ENCODE measurements around the gene CREB1. TPM values are rescaled to one million over a fixed set of nuclear protein-coding genes. Genes with fewer than 3 reads are reported as not detected.

Gene CREB1
- total and polyA plus RNA-seq, 8 donors, result 61.1 to 83.0 (median 70.9) TPM

- intact Hi-C loops (cut with DNase I), result no loop called here
- Histone ChIP-seq H3K36me3 (peaks cover 0 to 12% of the 10 kb centered on the region in 2 donors), H3K27ac (no peak overlapping the region), H3K4me3 (no peak overlapping the region), H3K27me3 (no peaks in the 10 kb centered on the region), H3K4me1 (no peaks in the 10 kb centered on the region), H3K9me3 (no peaks in the 10 kb centered on the region)
- ATAC-seq, result no peak
- no peak for TF ChIP-seq CTCF (IDR thresholded peaks at IDR 0.05)
- DNase-seq, result no peak
These were observed 72.0 kb downstream of the CREB1 start for GRCh38 chr2:207601774-207602173.

- no peak overlapping the region for H3K27ac ChIP-seq
- TF ChIP-seq CTCF (IDR thresholded peaks at IDR 0.05), result no peak
- peaks cover 0 to 5% of the 10 kb centered on the region in 2 donors for H3K36me3 ChIP-seq
- ATAC-seq (no peak), DNase-seq (no peak)
- H3K4me1 ChIP-seq, result no peaks in the 10 kb centered on the region
- intact Hi-C loops (cut with DNase I), result no loop called here
- H3K27me3 ChIP-seq, result no peaks in the 10 kb centered on the region
- H3K4me3 ChIP-seq, result no peak overlapping the region
- H3K9me3 ChIP-seq, result no peaks in the 10 kb centered on the region
These were observed 73.7 kb downstream of the CREB1 start for GRCh38 chr2:207603486-207603885.

GRCh38 chr2:207606399-207606798 is 76.6 kb downstream of the CREB1 start:
- TF ChIP-seq CTCF (IDR thresholded peaks at IDR 0.05), result no peak
- Histone ChIP-seq H3K9me3 (no peaks in the 10 kb centered on the region), H3K4me3 (no peak overlapping the region), H3K27ac (no peak overlapping the region), H3K27me3 (no peaks in the 10 kb centered on the region), H3K4me1 (no peaks in the 10 kb centered on the region), H3K36me3 (no peaks in the 10 kb centered on the region)
- no peak for ATAC-seq
- no peak for DNase-seq
- intact Hi-C loops (cut with DNase I), result no loop called here

- intact Hi-C loops (cut with DNase I), result no loop called here
- H3K36me3 ChIP-seq, result no peaks in the 10 kb centered on the region
- H3K4me1 ChIP-seq, result no peaks in the 10 kb centered on the region
- H3K27me3 ChIP-seq, result no peaks in the 10 kb centered on the region
- no peak for DNase-seq
- no peak for TF ChIP-seq CTCF (IDR thresholded peaks at IDR 0.05)
- no peak for ATAC-seq
- H3K4me3 ChIP-seq, result no peak overlapping the region
- no peak overlapping the region for H3K27ac ChIP-seq
- H3K9me3 ChIP-seq, result no peaks in the 10 kb centered on the region
These were observed 77.1 kb downstream of the CREB1 start for GRCh38 chr2:207606829-207607228.

- DNase-seq (no peak), ATAC-seq (no peak)
- H3K4me3 ChIP-seq, result no peak overlapping the region
- peaks cover 0 to 20% of the 10 kb centered on the region in 2 donors for H3K36me3 ChIP-seq
- H3K27me3 ChIP-seq, result no peaks in the 10 kb centered on the region
- H3K4me1 ChIP-seq, result peaks cover 0 to 4% of the 10 kb centered on the region in 2 donors
- TF ChIP-seq CTCF (IDR thresholded peaks at IDR 0.05), result no peak
- intact Hi-C loops (cut with DNase I), result no loop called here
- H3K9me3 ChIP-seq, result no peaks in the 10 kb centered on the region
- no peak overlapping the region for H3K27ac ChIP-seq
These were observed 83.0 kb downstream of the CREB1 start for GRCh38 chr2:207612714-207613113.
